Measurements from ENCODE around the gene FBXO41. TPM values are rescaled to one million over a fixed set of nuclear protein-coding genes. Genes with fewer than 3 reads are reported as not detected.

Gene FBXO41
- total RNA-seq, 1 experiment from 2014 or later, result 6.5 TPM

- ChIA-PET POLR2A (no interaction called here), CTCF (no interaction called here)
- ATAC-seq (peak; percentile 64), DNase-seq (ENCODE audit: low read depth, low spot score) (no peak)
- in situ Hi-C loops (cut with HindIII; ENCODE audit: low pct_unique_long_range_greater_than_20kb, low sequenced_read_pairs), result no loop called here
- no peaks in the 10 kb centered on the region for H3K9me3 ChIP-seq (ENCODE audit: control insufficient read depth, insufficient read depth, low read depth, low read length)
- H3K4me1 ChIP-seq (ENCODE audit: control insufficient read depth, insufficient read depth, low read length), result peaks cover 9% of the 10 kb centered on the region; the same call in 1 of the 2 replicates
- no TSS peak for BruUV-seq (replicated peaks)
- TF ChIP-seq TCF7L2 (IDR thresholded peaks at IDR 0.05; ENCODE audit: low read depth, low read length), result no peak
- no peak for TF ChIP-seq REST (IDR thresholded peaks at IDR 0.05; ENCODE audit: insufficient read depth in 1 of 2, low read depth in 2 of 2, low read length in 1 of 2)
- TF ChIP-seq SIN3A (IDR thresholded peaks at IDR 0.05; ENCODE audit: borderline replicate concordance, insufficient read depth, low read depth, low read length), result no peak
- TF ChIP-seq POLR2AphosphoS5 (IDR thresholded peaks at IDR 0.05; ENCODE audit: low read depth, low read length), result no peak
- no peak for TF ChIP-seq CTCF (IDR thresholded peaks at IDR 0.05)
- no peaks in the 10 kb centered on the region; the same call in 1 of the 2 replicates for H3K36me3 ChIP-seq (ENCODE audit: control insufficient read depth, insufficient read depth, low read length)
- H3K27ac ChIP-seq (ENCODE audit: low read length), result peak overlapping the region; percentile 65
- no peaks in the 10 kb centered on the region for H3K27me3 ChIP-seq (ENCODE audit: control insufficient read depth, insufficient read depth, low read length)
- intact Hi-C loops (cut with micrococcal nuclease; ENCODE audit: unreplicated experiment), result no loop called here
- H3K4me3 ChIP-seq (ENCODE audit: low read depth in 2 of 2, low read length in 2 of 2), result peak overlapping the region; percentile 68 to 73
These were observed 558 bp downstream of the FBXO41 start for GRCh38 chr2:73283545-73284295.

- POLR2A ChIA-PET, result no interaction called here
These were observed 1.2 kb downstream of the FBXO41 start for GRCh38 chr2:73282924-73283544.

More at GRCh38 chr2:73282924-73283544, 1.2 kb downstream of the FBXO41 start:
- in situ Hi-C loops (cut with HindIII; ENCODE audit: low pct_unique_long_range_greater_than_20kb, low sequenced_read_pairs) (no loop called here), intact Hi-C loops (cut with micrococcal nuclease; ENCODE audit: unreplicated experiment) (no loop called here)
- H3K4me3 ChIP-seq (ENCODE audit: low read depth in 2 of 2, low read length in 2 of 2), result peak overlapping the region; percentile 68 to 73
- no peak overlapping the region for H3K27ac ChIP-seq (ENCODE audit: low read length)
- no peaks in the 10 kb centered on the region for H3K27me3 ChIP-seq (ENCODE audit: control insufficient read depth, insufficient read depth, low read length)
- H3K9me3 ChIP-seq (ENCODE audit: control insufficient read depth, insufficient read depth, low read depth, low read length), result no peaks in the 10 kb centered on the region
- CTCF ChIA-PET, result no interaction called here
- H3K36me3 ChIP-seq (ENCODE audit: control insufficient read depth, insufficient read depth, low read length), result no peaks in the 10 kb centered on the region; the same call in 1 of the 2 replicates
- peaks cover 9% of the 10 kb centered on the region; the same call in 1 of the 2 replicates for H3K4me1 ChIP-seq (ENCODE audit: control insufficient read depth, insufficient read depth, low read length)
- ATAC-seq, result no peak; the same call in 1 of the 2 replicates
- no TSS peak for BruUV-seq (replicated peaks)
- no peak for TF ChIP-seq REST (IDR thresholded peaks at IDR 0.05; ENCODE audit: insufficient read depth in 1 of 2, low read depth in 2 of 2, low read length in 1 of 2)
- no peak for TF ChIP-seq POLR2AphosphoS5 (IDR thresholded peaks at IDR 0.05; ENCODE audit: low read depth, low read length)
- no peak for TF ChIP-seq CTCF (IDR thresholded peaks at IDR 0.05)
- no peak for TF ChIP-seq TCF7L2 (IDR thresholded peaks at IDR 0.05; ENCODE audit: low read depth, low read length)
- no peak for TF ChIP-seq SIN3A (IDR thresholded peaks at IDR 0.05; ENCODE audit: borderline replicate concordance, insufficient read depth, low read depth, low read length)
- DNase-seq (ENCODE audit: low read depth, low spot score), result no peak
